Fibroblast of mammary gland (primary cell): Measurements from ENCODE around the gene SLC39A7.

Experiments used
- DNase-seq: peaks from one replicate; pipeline ENCODE4 v3.0.0-alpha.2; 2010; ENCODE audit warnings: low read depth
- H3K4me3 ChIP-seq: 2 replicates; pipeline ENCODE4 v1.5.1; 2011; ENCODE audit warnings: low read depth, mild to moderate bottlenecking, low read length, moderate library complexity; ENCODE audit not compliant: control insufficient read depth
- TF ChIP-seq, protein P1 (sequence below): conservative IDR thresholded peaks from 2 replicates; pipeline ENCODE4 v1.5.1; 2011; ENCODE audit warnings: low read depth, low read length, inconsistent platforms; ENCODE audit not compliant: control insufficient read depth, insufficient read depth

Gene SLC39A7

DNA sequence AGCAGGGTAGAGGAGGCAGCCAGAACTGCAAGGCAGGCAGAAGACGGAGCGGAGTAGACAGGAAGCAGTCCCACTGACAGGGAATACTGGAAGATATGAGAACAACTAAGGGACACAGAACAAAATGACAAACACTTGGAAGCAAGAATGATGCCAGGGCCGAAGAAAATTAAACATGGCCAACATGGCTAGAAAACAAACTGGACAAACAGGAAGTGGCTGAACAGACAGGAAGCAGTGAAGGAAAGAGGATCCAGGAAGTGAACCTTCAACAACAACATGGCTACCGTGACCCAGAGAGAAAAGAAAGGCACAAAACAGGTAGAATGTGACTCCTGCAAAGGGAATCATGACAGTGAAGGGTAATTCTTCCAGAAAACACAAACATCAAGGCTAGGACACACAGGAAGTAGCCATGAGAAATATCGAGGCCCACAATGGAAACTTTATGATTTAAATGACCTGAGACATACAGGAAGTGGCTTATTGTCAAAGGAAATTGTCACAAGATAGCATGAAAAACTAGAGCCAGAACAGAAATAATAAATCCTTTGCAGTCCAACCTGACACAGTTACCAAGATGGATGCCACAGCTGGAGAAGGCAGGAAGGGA lies 17.5 kb upstream of the SLC39A7 start:
- TF ChIP-seq, protein P1, sequence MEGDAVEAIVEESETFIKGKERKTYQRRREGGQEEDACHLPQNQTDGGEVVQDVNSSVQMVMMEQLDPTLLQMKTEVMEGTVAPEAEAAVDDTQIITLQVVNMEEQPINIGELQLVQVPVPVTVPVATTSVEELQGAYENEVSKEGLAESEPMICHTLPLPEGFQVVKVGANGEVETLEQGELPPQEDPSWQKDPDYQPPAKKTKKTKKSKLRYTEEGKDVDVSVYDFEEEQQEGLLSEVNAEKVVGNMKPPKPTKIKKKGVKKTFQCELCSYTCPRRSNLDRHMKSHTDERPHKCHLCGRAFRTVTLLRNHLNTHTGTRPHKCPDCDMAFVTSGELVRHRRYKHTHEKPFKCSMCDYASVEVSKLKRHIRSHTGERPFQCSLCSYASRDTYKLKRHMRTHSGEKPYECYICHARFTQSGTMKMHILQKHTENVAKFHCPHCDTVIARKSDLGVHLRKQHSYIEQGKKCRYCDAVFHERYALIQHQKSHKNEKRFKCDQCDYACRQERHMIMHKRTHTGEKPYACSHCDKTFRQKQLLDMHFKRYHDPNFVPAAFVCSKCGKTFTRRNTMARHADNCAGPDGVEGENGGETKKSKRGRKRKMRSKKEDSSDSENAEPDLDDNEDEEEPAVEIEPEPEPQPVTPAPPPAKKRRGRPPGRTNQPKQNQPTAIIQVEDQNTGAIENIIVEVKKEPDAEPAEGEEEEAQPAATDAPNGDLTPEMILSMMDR, result no peak
- DNase-seq, result no peak
- H3K4me3 ChIP-seq, result no peak overlapping the region

DNA sequence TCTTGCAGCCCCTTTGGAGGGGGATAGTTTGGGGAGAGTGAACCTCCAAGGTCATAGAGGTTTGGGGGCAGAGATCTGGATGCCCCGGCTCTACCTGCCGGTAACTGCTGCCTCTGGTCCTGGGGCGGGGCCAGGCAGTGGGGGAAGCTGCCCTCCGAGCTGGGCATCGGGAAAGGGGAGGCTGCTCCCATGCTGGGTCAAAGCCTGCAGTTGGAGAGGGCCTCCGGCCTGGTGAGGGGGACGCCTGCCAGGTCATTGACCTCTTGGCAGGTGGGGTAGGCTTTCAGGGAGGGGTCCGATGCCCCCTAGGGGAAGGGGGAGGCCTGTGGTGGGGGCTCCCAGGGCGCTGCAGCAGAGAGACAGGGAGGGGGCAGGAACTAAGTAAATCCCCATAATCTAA lies 15.5 kb upstream of the SLC39A7 start:
- no peak overlapping the region for H3K4me3 ChIP-seq
- DNase-seq, result no peak
- TF ChIP-seq, protein P1, result no peak

DNA sequence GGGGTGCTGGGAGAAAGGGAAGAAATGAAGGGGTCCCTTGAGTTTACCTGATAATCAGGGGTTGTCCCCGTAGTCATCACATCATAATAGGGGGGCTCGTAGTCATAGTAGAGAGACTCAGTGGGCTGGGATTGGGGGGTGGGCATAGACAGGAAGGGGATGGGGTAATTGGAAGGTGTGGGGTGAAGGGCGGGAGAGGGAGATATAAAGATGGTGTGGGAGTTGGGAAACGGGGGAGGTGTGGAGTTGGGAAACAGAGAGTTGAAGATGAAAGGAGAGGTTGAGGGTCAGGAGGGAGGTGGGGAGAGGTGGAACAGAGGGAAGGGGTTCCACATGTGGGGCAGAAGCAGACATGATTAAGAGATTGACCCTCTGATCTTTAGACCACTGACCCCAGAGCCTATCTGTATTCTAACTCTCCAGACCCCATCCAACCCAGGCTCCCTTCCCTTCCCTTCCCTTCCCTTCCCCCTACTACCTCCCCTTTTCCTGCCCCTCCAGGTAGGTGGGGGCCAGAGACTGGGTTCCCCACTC lies 14.9 kb upstream of the SLC39A7 start:
- DNase-seq, result no peak
- H3K4me3 ChIP-seq, result no peak overlapping the region
- TF ChIP-seq, protein P1, result no peak

DNA sequence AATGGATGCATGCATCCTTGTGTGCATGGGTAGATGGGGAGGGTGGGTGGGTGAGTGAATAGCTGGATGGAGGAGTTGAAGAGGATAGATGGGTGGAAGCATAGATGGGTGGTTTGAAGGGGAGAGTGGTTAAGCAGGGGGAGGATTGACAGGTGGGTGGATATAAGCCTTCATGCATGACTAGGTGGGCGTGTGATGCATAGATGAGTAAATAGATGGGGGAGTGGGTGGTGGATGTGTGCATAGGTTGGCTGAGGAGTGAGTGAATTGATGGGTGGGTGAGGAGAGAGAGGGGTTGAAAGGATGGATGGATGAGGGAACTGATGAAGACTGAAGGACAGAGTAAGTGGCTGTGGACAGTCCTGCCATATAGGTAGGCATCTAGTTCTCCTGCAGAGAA lies 12.9 kb upstream of the SLC39A7 start:
- no peak overlapping the region for H3K4me3 ChIP-seq
- no peak for DNase-seq
- TF ChIP-seq, protein P1, result no peak

DNA sequence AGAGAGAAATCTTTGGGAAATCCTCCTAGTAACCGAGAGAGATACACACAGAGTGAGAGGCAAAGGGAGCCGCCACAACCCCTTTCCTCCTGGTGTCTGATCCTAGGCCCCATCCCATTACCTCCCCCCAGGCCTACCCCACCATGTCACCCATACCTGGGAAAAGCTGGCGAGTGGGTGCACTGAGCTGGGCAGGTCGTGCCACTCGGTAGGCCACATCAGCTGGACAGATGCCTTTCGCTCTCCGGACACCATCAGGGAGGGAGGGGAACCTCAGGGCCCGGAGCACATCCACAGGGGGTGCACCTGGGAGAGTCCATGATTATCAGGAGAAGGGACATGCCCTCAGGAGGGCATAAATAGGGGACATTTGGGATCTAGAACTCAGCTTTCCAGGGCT lies 11.5 kb upstream of the SLC39A7 start:
- no peak overlapping the region for H3K4me3 ChIP-seq
- DNase-seq, result no peak
- TF ChIP-seq, protein P1, result no peak

DNA sequence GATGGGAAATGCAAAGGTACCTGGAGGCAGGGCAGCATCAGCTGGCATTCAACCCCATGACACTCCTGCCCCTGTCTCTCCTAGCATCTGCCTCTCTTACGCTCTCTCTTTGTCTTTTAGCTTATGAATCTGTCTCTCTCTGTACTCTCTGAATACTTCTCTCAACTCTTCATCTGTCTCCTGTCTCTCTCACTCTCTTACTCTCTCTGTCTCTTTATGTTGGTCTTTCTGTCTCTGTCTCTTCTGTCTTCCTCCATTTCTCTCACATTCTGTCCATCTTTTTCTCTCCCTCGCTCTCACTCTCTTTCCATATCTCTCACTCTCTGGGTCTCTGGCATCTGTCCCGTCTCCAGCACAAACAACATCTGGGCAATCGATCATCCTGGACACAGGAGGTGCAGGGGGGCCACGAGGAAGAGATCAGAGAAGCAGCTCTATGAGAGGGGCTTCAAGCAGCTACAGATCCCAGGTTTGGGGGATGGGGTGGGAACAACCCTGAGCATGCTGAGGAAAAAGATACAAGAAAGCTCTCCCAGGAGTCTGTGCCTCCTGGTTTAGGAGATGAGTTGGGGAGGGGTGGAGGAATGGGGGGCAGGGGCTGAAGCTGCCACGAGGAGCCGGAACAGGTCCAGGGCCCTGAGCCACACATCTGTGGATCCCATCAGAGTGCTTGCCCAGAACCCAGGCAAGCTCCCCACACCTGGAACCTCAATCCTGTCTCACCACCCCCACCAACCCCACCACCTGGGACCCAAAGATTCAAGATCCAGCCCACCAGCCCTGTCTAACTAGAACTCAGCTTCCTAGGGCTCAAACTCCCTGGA lies 10.8 kb upstream of the SLC39A7 start:
- TF ChIP-seq, protein P1, result no peak
- no peak for DNase-seq
- no peak overlapping the region for H3K4me3 ChIP-seq
